Trophoblast cell (in vitro differentiated cells and primary cell): Measurements from ENCODE around the gene TSPAN3.

Source experiments
- DNase-seq, 2 donors: peaks; one replicate each; pipeline ENCODE4 v3.0.0-alpha.2; 2016
- H2AFZ ChIP-seq: 2 replicates; pipeline ENCODE4 v1.6.1; 2013; ENCODE audit warnings: low read length, moderate library complexity, mild to moderate bottlenecking; ENCODE audit not compliant: insufficient read depth, poor library complexity
- H2AK5ac ChIP-seq: 2 replicates; pipeline ENCODE4 v1.6.1; 2013; ENCODE audit warnings: mild to moderate bottlenecking, low read length
- H2BK120ac ChIP-seq: 2 replicates; pipeline ENCODE4 v1.6.1; 2013; ENCODE audit warnings: low read length, mild to moderate bottlenecking, moderate library complexity; ENCODE audit not compliant: insufficient read depth, poor library complexity
- H2BK12ac ChIP-seq: 2 replicates; pipeline ENCODE4 v1.6.1; 2013; ENCODE audit warnings: mild to moderate bottlenecking, low read length, moderate library complexity
- H2BK5ac ChIP-seq: 2 replicates; pipeline ENCODE4 v1.6.1; 2013; ENCODE audit warnings: low read length, low read depth, moderate library complexity, mild to moderate bottlenecking; ENCODE audit not compliant: poor library complexity
- H3K14ac ChIP-seq: 2 replicates; pipeline ENCODE4 v1.6.1; 2013; ENCODE audit warnings: mild to moderate bottlenecking, low read length
- H3K18ac ChIP-seq: 2 replicates; pipeline ENCODE4 v1.6.1; 2013; ENCODE audit warnings: mild to moderate bottlenecking, low read length
- H3K23ac ChIP-seq: 2 replicates; pipeline ENCODE4 v1.6.1; 2013; ENCODE audit warnings: low read length
- H3K27ac ChIP-seq: 2 replicates; pipeline ENCODE4 v1.5.1; 2013; ENCODE audit warnings: low read depth, mild to moderate bottlenecking, inconsistent platforms, low read length, moderate library complexity
- H3K27me3 ChIP-seq: 2 replicates; pipeline ENCODE4 v1.6.1; 2013; ENCODE audit warnings: inconsistent platforms, mild to moderate bottlenecking, low read length, moderate library complexity; ENCODE audit not compliant: insufficient read depth
- H3K36me3 ChIP-seq, 2 experiments: 1 replicate in 1 of 2; 2 replicates in 1 of 2; pipeline ENCODE4 v1.6.1; 2013; ENCODE audit warnings: low read length in 2 of 2, mild to moderate bottlenecking in 2 of 2, moderate library complexity in 1 of 2; ENCODE audit not compliant: insufficient read depth in 2 of 2, control insufficient read depth in 1 of 2
- H3K4ac ChIP-seq: 2 replicates; pipeline ENCODE4 v1.6.1; 2013; ENCODE audit warnings: low read depth, mild to moderate bottlenecking, low read length, moderate library complexity
- H3K4me1 ChIP-seq, 2 experiments: 1 replicate in 1 of 2; 2 replicates in 1 of 2; pipeline ENCODE4 v1.6.1; 2013; ENCODE audit warnings: low read length in 2 of 2, mild to moderate bottlenecking in 2 of 2, moderate library complexity in 1 of 2; ENCODE audit not compliant: insufficient read depth in 2 of 2, control insufficient read depth in 1 of 2
- H3K4me2 ChIP-seq: 2 replicates; pipeline ENCODE4 v1.6.1; 2013; ENCODE audit warnings: inconsistent platforms, mild to moderate bottlenecking, low read length, moderate library complexity
- H3K4me3 ChIP-seq: 2 replicates; pipeline ENCODE4 v1.5.1; 2013; ENCODE audit warnings: mild to moderate bottlenecking, low read depth, low read length, inconsistent platforms
- H3K79me1 ChIP-seq: one replicate; pipeline ENCODE4 v1.6.1; 2013; ENCODE audit warnings: low read length
- H3K79me2 ChIP-seq: 2 replicates; pipeline ENCODE4 v1.6.1; 2013; ENCODE audit warnings: low read length, mild to moderate bottlenecking; ENCODE audit not compliant: control insufficient read depth, insufficient read depth, poor library complexity
- H3K9ac ChIP-seq: 2 replicates; pipeline ENCODE4 v1.6.1; 2013; ENCODE audit warnings: mild to moderate bottlenecking, low read length
- H3K9me3 ChIP-seq: 2 replicates; pipeline ENCODE4 v1.6.1; 2013; ENCODE audit warnings: low read depth, mild to moderate bottlenecking, control low read depth, inconsistent platforms, low read length; ENCODE audit not compliant: insufficient read depth
- H4K12ac ChIP-seq: 2 replicates; pipeline ENCODE4 v1.6.1; 2013; ENCODE audit warnings: low read depth, mild to moderate bottlenecking, low read length, moderate library complexity
- H4K8ac ChIP-seq: 2 replicates; pipeline ENCODE4 v1.6.1; 2013; ENCODE audit warnings: low read depth, mild to moderate bottlenecking, low read length, moderate library complexity
- H4K91ac ChIP-seq: one replicate; pipeline ENCODE4 v1.6.1; 2013; ENCODE audit warnings: low read depth, mild to moderate bottlenecking, low read length, moderate library complexity
- WGBS: extraction: QIAGEN DNeasy Blood & Tissue Kit; methylation state at CpG from one replicate; pipeline ENCODE4 v1.1.7; 2013; ENCODE audit warnings: missing lambda C conversion rate; ENCODE audit not compliant: insufficient read length, insufficient coverage; ENCODE audit errors: extremely low coverage; 5-methylcytosine and 5-hydroxymethylcytosine counted together

The TSPAN3 gene

DNA sequence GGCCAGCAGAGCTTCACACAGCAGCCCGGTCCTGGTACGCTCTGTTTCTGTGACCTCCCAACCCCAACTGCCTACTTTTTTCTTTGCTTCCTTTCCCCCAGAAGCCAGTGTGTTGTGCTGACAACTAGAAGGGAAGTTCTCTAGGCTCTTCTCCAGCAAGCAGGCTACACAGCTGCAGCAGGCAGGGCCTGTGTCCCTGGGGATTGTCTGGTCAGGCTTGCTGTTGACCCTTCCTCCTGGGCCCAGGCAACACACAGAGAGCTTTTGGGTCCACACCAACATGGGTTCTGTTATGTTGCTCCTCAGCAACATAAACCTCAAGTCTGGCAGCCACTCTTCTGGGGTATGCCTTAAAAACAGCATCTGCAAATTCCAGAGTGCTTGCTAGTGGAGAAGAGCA lies 36.2 kb upstream of the TSPAN3 start:
- no peak overlapping the region for H3K27ac ChIP-seq
- H2BK120ac ChIP-seq, result no peak overlapping the region
- H3K27me3 ChIP-seq, result no peaks in the 10 kb centered on the region
- H3K4me3 ChIP-seq, result no peak overlapping the region
- no CpG with 5 or more reads among the region's 2 CpGs for WGBS
- no peak overlapping the region for H4K8ac ChIP-seq
- no peak overlapping the region for H3K9ac ChIP-seq
- H3K4me1 ChIP-seq, result peaks cover 0 to 3% of the 10 kb centered on the region in 2 experiments
- H3K79me1 ChIP-seq, result no peaks in the 10 kb centered on the region
- H3K9me3 ChIP-seq, result no peaks in the 10 kb centered on the region
- no peak overlapping the region for H2BK12ac ChIP-seq
- H3K14ac ChIP-seq, result no peak overlapping the region
- no peak overlapping the region for H2AK5ac ChIP-seq
- H4K12ac ChIP-seq, result no peak overlapping the region
- no peak overlapping the region for H3K4me2 ChIP-seq
- H3K18ac ChIP-seq, result no peak overlapping the region
- DNase-seq, result no peak
- no peak overlapping the region for H3K23ac ChIP-seq
- no peak overlapping the region for H2AFZ ChIP-seq
- H2BK5ac ChIP-seq, result no peak overlapping the region
- no peak overlapping the region for H3K4ac ChIP-seq
- peaks cover 0 to 3% of the 10 kb centered on the region in 2 experiments for H3K36me3 ChIP-seq
- H3K79me2 ChIP-seq, result no peaks in the 10 kb centered on the region
- H4K91ac ChIP-seq, result no peak overlapping the region

DNA sequence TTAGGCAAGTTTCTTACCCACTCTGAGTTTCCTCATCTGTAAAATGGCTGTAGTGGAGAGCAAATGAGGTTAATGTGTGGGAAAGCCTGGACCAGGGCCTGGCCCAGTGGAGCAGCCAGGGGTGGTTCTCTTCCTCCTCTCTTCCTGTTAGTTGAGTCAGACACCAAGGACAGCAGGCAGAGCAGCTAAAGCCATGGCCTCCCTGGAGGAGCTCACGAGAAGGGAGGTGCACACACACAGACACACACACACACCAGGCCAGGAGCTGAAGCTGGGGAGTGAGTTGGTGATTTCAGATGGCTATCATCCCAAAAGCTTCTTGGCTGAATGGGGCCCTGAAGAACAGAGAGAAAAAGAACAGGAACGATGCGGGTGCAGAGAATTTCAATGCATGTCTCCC lies 33.2 kb upstream of the TSPAN3 start:
- Histone ChIP-seq H3K14ac (no peak overlapping the region), H4K91ac (no peak overlapping the region), H3K23ac (no peak overlapping the region), H3K27me3 (no peaks in the 10 kb centered on the region), H3K36me3 (no peaks in the 10 kb centered on the region), H3K9ac (no peak overlapping the region), H2AK5ac (no peak overlapping the region), H3K18ac (no peak overlapping the region), H2BK12ac (no peak overlapping the region), H3K9me3 (no peaks in the 10 kb centered on the region), H3K4me2 (no peak overlapping the region), H3K79me1 (no peaks in the 10 kb centered on the region), H2BK120ac (no peak overlapping the region), H3K4me3 (no peak overlapping the region), H3K79me2 (no peaks in the 10 kb centered on the region), H4K12ac (no peak overlapping the region), H2AFZ (no peak overlapping the region), H3K4me1 (peaks cover 0 to 3% of the 10 kb centered on the region in 2 experiments), H4K8ac (no peak overlapping the region), H3K4ac (no peak overlapping the region), H2BK5ac (no peak overlapping the region), H3K27ac (no peak overlapping the region)
- DNase-seq, result no peak
- no CpG with 5 or more reads among the region's 3 CpGs for WGBS

DNA sequence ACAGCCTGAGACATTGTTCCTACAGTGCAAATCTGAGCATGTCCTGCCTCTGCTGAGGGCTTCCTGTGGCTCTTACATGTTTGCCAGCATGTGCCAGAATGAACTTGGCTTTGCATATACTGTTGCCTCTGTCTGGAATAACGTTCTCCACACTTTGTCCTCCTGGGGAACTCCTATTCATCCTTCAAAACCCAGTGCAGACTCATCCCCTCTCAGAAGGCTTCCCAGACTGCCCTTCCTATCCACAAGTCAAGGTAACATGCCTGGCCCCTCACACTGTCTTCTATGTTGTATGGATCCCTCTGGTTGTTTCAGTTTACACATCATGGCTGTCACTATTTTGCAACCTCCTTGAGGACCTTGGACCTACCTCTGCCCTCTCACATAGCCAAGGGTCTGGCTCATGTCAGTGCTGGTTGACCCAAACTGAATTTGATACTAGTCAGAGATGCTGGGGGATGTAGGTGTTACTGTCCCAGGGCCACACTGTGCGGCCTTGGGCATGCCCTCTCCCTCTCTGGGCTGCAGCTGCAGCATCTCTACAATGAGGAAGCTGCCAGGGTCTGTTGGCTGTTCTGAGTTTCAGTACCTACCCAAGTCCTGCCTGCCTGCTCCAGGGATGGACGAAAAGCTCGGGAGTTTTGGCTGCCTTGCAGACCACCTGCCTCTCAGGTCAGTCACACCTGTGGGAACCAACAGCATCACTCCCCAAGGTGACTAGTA lies 29.0 kb upstream of the TSPAN3 start:
- H2AK5ac ChIP-seq, result no peak overlapping the region
- H3K27me3 ChIP-seq, result no peaks in the 10 kb centered on the region
- H3K4me3 ChIP-seq, result no peak overlapping the region
- H4K91ac ChIP-seq, result no peak overlapping the region
- H3K18ac ChIP-seq, result no peak overlapping the region
- DNase-seq, result no peak
- H4K12ac ChIP-seq, result no peak overlapping the region
- H3K79me2 ChIP-seq, result no peaks in the 10 kb centered on the region
- H3K27ac ChIP-seq, result no peak overlapping the region
- no peak overlapping the region for H2BK120ac ChIP-seq
- no peak overlapping the region for H3K4me2 ChIP-seq
- no peaks in the 10 kb centered on the region for H3K9me3 ChIP-seq
- H3K23ac ChIP-seq, result no peak overlapping the region
- no CpG with 5 or more reads among the region's 4 CpGs for WGBS
- H3K9ac ChIP-seq, result no peak overlapping the region
- H2BK12ac ChIP-seq, result no peak overlapping the region
- no peaks in the 10 kb centered on the region for H3K79me1 ChIP-seq
- H3K4ac ChIP-seq, result no peak overlapping the region
- no peak overlapping the region for H2BK5ac ChIP-seq
- H4K8ac ChIP-seq, result no peak overlapping the region
- H3K36me3 ChIP-seq, result no peaks in the 10 kb centered on the region
- H2AFZ ChIP-seq, result no peak overlapping the region
- H3K4me1 ChIP-seq, result peaks cover 0 to 3% of the 10 kb centered on the region in 2 experiments
- H3K14ac ChIP-seq, result no peak overlapping the region

- Histone ChIP-seq H3K4me2 (no peak overlapping the region), H4K8ac (no peak overlapping the region), H3K9ac (no peak overlapping the region), H3K79me2 (no peaks in the 10 kb centered on the region), H4K12ac (no peak overlapping the region), H3K4ac (no peak overlapping the region), H3K23ac (no peak overlapping the region), H2BK120ac (no peak overlapping the region), H3K27me3 (no peaks in the 10 kb centered on the region), H3K36me3 (no peaks in the 10 kb centered on the region), H2AFZ (no peak overlapping the region), H2BK5ac (no peak overlapping the region), H3K9me3 (no peaks in the 10 kb centered on the region), H3K14ac (no peak overlapping the region), H3K4me1 (no peaks in the 10 kb centered on the region), H2AK5ac (no peak overlapping the region), H3K79me1 (no peaks in the 10 kb centered on the region), H3K27ac (no peak overlapping the region), H2BK12ac (no peak overlapping the region), H3K18ac (no peak overlapping the region), H3K4me3 (no peak overlapping the region), H4K91ac (no peak overlapping the region)
- no peak for DNase-seq
- WGBS, result no CpG with 5 or more reads among the region's 4 CpGs
Observed at GRCh38 chr15:77098572-77098971, 27.7 kb upstream of the TSPAN3 start.
